ENCODE results near the gene MYD88. TPM values are rescaled to one million over a fixed set of nuclear protein-coding genes. Genes with fewer than 3 reads are reported as not detected.

The MYD88 gene
- total and polyA plus RNA-seq, 9 of the 15 experiments (the other 6 are each of a cell fraction or from before 2014, with no cell fraction given): 3.2 to 47.3 (median 27.6) TPM

DNA sequence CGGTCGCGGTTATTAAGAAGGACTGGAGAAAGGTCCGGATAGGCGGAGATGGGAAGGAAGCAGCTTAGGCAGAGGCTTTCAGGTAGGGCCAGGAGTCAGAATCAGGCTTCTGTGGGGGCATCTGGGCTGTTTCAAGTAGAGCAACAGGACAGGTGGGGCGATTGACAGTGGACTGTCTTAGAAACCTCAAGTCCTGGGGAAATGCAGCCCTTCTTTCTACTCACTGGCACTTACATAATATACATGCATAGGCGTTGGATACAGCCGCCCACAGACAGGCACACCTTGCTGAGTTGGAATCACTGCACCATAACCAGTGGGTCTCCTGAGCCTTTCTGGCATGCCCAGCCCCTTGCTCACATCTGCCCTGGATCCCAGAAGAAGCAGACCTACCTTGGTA is 730 bp downstream of the MYD88 start:
- no peaks in the 10 kb centered on the region for H4K20me1 ChIP-seq (replicated peaks; ENCODE audit: control insufficient read depth, insufficient read depth, low read length)

More for the DNA sequence above, 730 bp downstream of the MYD88 start:
- H3K4me3 ChIP-seq: peak overlapping the region; percentile 90
- intact Hi-C loops (cut with micrococcal nuclease) (loop anchor here (5.0 to 10.0 kb wide), 5 partner anchors 86 to 516 kb away; partner anchors contain the start of gene XYLB), in situ Hi-C loops (cut with MboI) (loop anchor here (10.0 kb wide), 2 partner anchors 206 to 336 kb away; partner anchors contain the start of gene XYLB)
- H3K36me3 ChIP-seq (ENCODE audit: control insufficient read depth, insufficient read depth, low read length): peaks cover 41% of the 10 kb centered on the region
- FAIRE-seq (no peak), DNase-seq (ENCODE audit: extremely low read depth in 1 of 4, low spot score in 3 of 4) (no peak), ATAC-seq (no peak)
- TF ChIP-seq, protein P1, sequence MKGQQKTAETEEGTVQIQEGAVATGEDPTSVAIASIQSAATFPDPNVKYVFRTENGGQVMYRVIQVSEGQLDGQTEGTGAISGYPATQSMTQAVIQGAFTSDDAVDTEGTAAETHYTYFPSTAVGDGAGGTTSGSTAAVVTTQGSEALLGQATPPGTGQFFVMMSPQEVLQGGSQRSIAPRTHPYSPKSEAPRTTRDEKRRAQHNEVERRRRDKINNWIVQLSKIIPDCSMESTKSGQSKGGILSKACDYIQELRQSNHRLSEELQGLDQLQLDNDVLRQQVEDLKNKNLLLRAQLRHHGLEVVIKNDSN (CRISPR knock-in tag; IDR thresholded peaks at IDR 0.05): no peak
- TF ChIP-seq CBX2 (IDR thresholded peaks at IDR 0.05; ENCODE audit: insufficient read depth, low read length, poor library complexity, severe bottlenecking) (no peak), KAT2B (IDR thresholded peaks at IDR 0.05; ENCODE audit: low read depth, low read length) (no peak), E2F3 (CRISPR knock-in tag; IDR thresholded peaks at IDR 0.05) (no peak), XRCC5 (IDR thresholded peaks at IDR 0.05; ENCODE audit: low read depth, low read length) (no peak), EWSR1 (IDR thresholded peaks at IDR 0.05; ENCODE audit: borderline replicate concordance, low read depth, partially characterized antibody) (no peak), NR2F6 (CRISPR knock-in tag; IDR thresholded peaks at IDR 0.05) (no peak), KDM1A (IDR thresholded peaks at IDR 0.05) (no peak), ZNF23 (CRISPR knock-in tag; IDR thresholded peaks at IDR 0.05) (no peak), ZNF445 (CRISPR knock-in tag; IDR thresholded peaks at IDR 0.05; ENCODE audit: low read depth) (0 out of 2 replicates have a peak, but pooled peaks have one; percentile 12), SIN3A (IDR thresholded peaks at IDR 0.05; ENCODE audit: borderline replicate concordance in 2 of 2, control insufficient read depth in 1 of 2, low read depth in 2 of 2, low read length in 2 of 2) (0 out of 4 replicates have a peak, but pooled peaks of 1 of the 2 experiments have one; percentile 3), MTA3 (IDR thresholded peaks at IDR 0.05; ENCODE audit: borderline replicate concordance) (no peak), OTX1 (CRISPR knock-in tag; IDR thresholded peaks at IDR 0.05) (no peak)
- TF ChIP-seq, protein P2, sequence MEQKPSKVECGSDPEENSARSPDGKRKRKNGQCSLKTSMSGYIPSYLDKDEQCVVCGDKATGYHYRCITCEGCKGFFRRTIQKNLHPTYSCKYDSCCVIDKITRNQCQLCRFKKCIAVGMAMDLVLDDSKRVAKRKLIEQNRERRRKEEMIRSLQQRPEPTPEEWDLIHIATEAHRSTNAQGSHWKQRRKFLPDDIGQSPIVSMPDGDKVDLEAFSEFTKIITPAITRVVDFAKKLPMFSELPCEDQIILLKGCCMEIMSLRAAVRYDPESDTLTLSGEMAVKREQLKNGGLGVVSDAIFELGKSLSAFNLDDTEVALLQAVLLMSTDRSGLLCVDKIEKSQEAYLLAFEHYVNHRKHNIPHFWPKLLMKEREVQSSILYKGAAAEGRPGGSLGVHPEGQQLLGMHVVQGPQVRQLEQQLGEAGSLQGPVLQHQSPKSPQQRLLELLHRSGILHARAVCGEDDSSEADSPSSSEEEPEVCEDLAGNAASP (IDR thresholded peaks at IDR 0.05): no peak
- H3K9ac ChIP-seq (ENCODE audit: insufficient read depth in 1 of 2, low read depth in 2 of 2, low read length in 2 of 2): peak overlapping the region; percentile 79 to 97
- H3K9me3 ChIP-seq (replicated peaks; ENCODE audit: control insufficient read depth, insufficient read depth, low read depth, low read length): no peaks in the 10 kb centered on the region
- no peaks in the 10 kb centered on the region; a peak in 1 of 5 replicates for H3K27me3 ChIP-seq (ENCODE audit: control insufficient read depth in 2 of 2, insufficient read depth in 2 of 2, low read length in 2 of 2)
- H3K4me2 ChIP-seq (ENCODE audit: insufficient read depth, low read length): peak overlapping the region; percentile 98
- CTCF ChIA-PET (ENCODE audit: low intra/inter-chr PET ratio): no interaction called here
- H3K27ac ChIP-seq (ENCODE audit: extremely low read depth, low read depth, low read length): peak overlapping the region; percentile 83; the same call in 2 of the 3 replicates
- 6% methylated on average over 8 of the region's 8 CpGs for WGBS (ENCODE audit: insufficient coverage, low coverage, missing lambda C conversion rate)
- POLR2A ChIA-PET: interaction anchor here (0.8 to 5.0 kb wide), 4 partner anchors 8 to 26 kb away, joined by 3 to 55 read pairs (median 4); partner anchors contain the start of gene OXSR1
- peaks cover 22 to 37% of the 10 kb centered on the region in 2 experiments; a peak in 4 of 5 replicates for H3K4me1 ChIP-seq (replicated peaks in 1 of 2; ENCODE audit: control insufficient read depth in 2 of 2, insufficient read depth in 2 of 2, low read length in 2 of 2)
- no peaks in the 10 kb centered on the region for H3K9me1 ChIP-seq (ENCODE audit: control insufficient read depth, insufficient read depth, low read length)
- peaks cover 43% of the 10 kb centered on the region for H3K79me2 ChIP-seq (ENCODE audit: control insufficient read depth, insufficient read depth, low read length)
- no TSS peak for BruUV-seq (replicated peaks)
- peak overlapping the region; percentile 99 for H2AFZ ChIP-seq (ENCODE audit: low read depth, low read length)
